Calu3 (cell line): ENCODE measurements around the gene VCL. TPM values are rescaled to one million over a fixed set of nuclear protein-coding genes. Genes with fewer than 3 reads are reported as not detected.
"Not testable (repeated sequence)": the region's sequence is repeated elsewhere in the genome, so short reads cannot be mapped to it uniquely, and the experiment has no call there.

ENCODE experiments used
- BruUV-seq: library from RNA; stranded (reverse); fragments of 400-500 nt; replicated peaks from 2 replicates; lab custom pipeline; 2021; lab: Mats Ljungman, UMichigan
- CTCF ChIA-PET: fragments of 300-600 bp; sonication (Branson Sonifier 250); formaldehyde crosslinking; loops from one replicate; lab custom pipeline; 2022; ENCODE audit warnings: antibody characterized with exemption; lab: Charles Lee
- DNase-seq: peaks from one replicate; pipeline ENCODE4 v3.0.0; 2022
- H3K27ac Mint-ChIP-seq: one replicate; pipeline ENCODE4 v1.8.0; 2022; ENCODE audit warnings: mixed read lengths; ENCODE audit not compliant: unreplicated experiment
- H3K27me3 Mint-ChIP-seq: one replicate; pipeline ENCODE4 v1.8.0; 2022; ENCODE audit warnings: mixed read lengths; ENCODE audit not compliant: unreplicated experiment
- H3K36me3 Mint-ChIP-seq: one replicate; pipeline ENCODE4 v1.8.0; 2022; ENCODE audit warnings: mild to moderate bottlenecking, moderate library complexity, mixed read lengths; ENCODE audit not compliant: insufficient read depth, unreplicated experiment
- H3K4me1 Mint-ChIP-seq: one replicate; pipeline ENCODE4 v1.8.0; 2022; ENCODE audit warnings: mild to moderate bottlenecking, low read depth, mixed read lengths; ENCODE audit not compliant: unreplicated experiment
- H3K4me3 Mint-ChIP-seq: one replicate; pipeline ENCODE4 v1.8.0; 2022; ENCODE audit warnings: mild to moderate bottlenecking, low read depth, moderate library complexity, mixed read lengths; ENCODE audit not compliant: unreplicated experiment
- H3K9me3 Mint-ChIP-seq: one replicate; pipeline ENCODE4 v1.8.0; 2022; ENCODE audit warnings: low read depth, mixed read lengths; ENCODE audit not compliant: unreplicated experiment
- CTCF ChIP-seq: fragments of 200-600 bp; IDR thresholded peaks from one replicate; pipeline ENCODE4 v1.8.0; 2022; ENCODE audit warnings: antibody characterized with exemption; ENCODE audit not compliant: unreplicated experiment
- intact Hi-C: fragments of 100-400 bp; cut with micrococcal nuclease; formaldehyde crosslinking; loops from one replicate; pipeline ENCODE4 v1.10.0; 2022; ENCODE audit not compliant: unreplicated experiment
- total RNA-seq: library from RNA; stranded (reverse); gene quantifications from 2 replicates; pipeline ENCODE4 v1.2.3, GENCODE V29; 2022

VCL gene
- total RNA-seq, 1 experiment from 2014 or later = 237 TPM

- no peaks in the 10 kb centered on the region for H3K9me3 Mint-ChIP-seq
- H3K36me3 Mint-ChIP-seq = peaks cover 61% of the 10 kb centered on the region
- BruUV-seq = TSS peak; percentile 94
- peak; percentile 18 for DNase-seq
- intact Hi-C loops = loop anchor here (2.0 kb wide), 2 partner anchors 14 to 42 kb away; no protein-coding TSS in a partner anchor
- peak overlapping the region; percentile 97 for H3K4me3 Mint-ChIP-seq
- no peaks in the 10 kb centered on the region for H3K27me3 Mint-ChIP-seq
- peak overlapping the region; percentile 98 for H3K27ac Mint-ChIP-seq
- CTCF ChIA-PET = interaction anchor here (1.0 to 3.7 kb wide), 9 partner anchors 30 to 119 kb away, joined by 3 to 16 read pairs (median 4); no protein-coding TSS in a partner anchor
- TF ChIP-seq CTCF = no peak
- peaks cover 49% of the 10 kb centered on the region for H3K4me1 Mint-ChIP-seq
Measured at GRCh38 chr10:73998623-73998928, 660 bp downstream of the VCL start.

- H3K27ac Mint-ChIP-seq = peak overlapping the region; percentile 98
- peak; percentile 80 for DNase-seq
- H3K9me3 Mint-ChIP-seq = no peaks in the 10 kb centered on the region
- peaks cover 62% of the 10 kb centered on the region for H3K36me3 Mint-ChIP-seq
- H3K4me3 Mint-ChIP-seq = peak overlapping the region; percentile 97
- no peaks in the 10 kb centered on the region for H3K27me3 Mint-ChIP-seq
- no peak for TF ChIP-seq CTCF
- CTCF ChIA-PET = interaction anchor here (0.7 to 3.7 kb wide), 13 partner anchors 10 to 119 kb away, joined by 3 to 16 read pairs (median 4); no protein-coding TSS in a partner anchor
- no TSS peak for BruUV-seq
- H3K4me1 Mint-ChIP-seq = peaks cover 50% of the 10 kb centered on the region
- intact Hi-C loops = loop anchor here (2.0 kb wide), 2 partner anchors 14 to 42 kb away; no protein-coding TSS in a partner anchor
Measured at GRCh38 chr10:73998929-73999691, 1.2 kb downstream of the VCL start.

GRCh38 chr10:73999703-74000102, 1.8 kb downstream of the VCL start:
- Mint-ChIP-seq H3K27ac (peak overlapping the region; percentile 98), H3K27me3 (no peaks in the 10 kb centered on the region), H3K4me1 (peaks cover 48% of the 10 kb centered on the region), H3K4me3 (peak overlapping the region; percentile 97), H3K36me3 (peaks cover 68% of the 10 kb centered on the region), H3K9me3 (no peaks in the 10 kb centered on the region)
- no peak for TF ChIP-seq CTCF
- BruUV-seq = TSS peak; percentile 33
- CTCF ChIA-PET = interaction anchor here (0.7 to 3.7 kb wide), 13 partner anchors 9 to 114 kb away, joined by 3 to 16 read pairs (median 4); no protein-coding TSS in a partner anchor
- no peak for DNase-seq
- intact Hi-C loops = loop anchor here (2.0 kb wide), 4 partner anchors 13 to 113 kb away; no protein-coding TSS in a partner anchor

GRCh38 chr10:74000244-74000643, 2.3 kb downstream of the VCL start:
- H3K4me3 Mint-ChIP-seq = peak overlapping the region; percentile 97
- BruUV-seq, DNase-seq, H3K9me3 Mint-ChIP-seq, H3K27me3 Mint-ChIP-seq: not testable (repeated sequence)
- peak overlapping the region; percentile 98 for H3K27ac Mint-ChIP-seq
- H3K36me3 Mint-ChIP-seq = peaks cover 71% of the 10 kb centered on the region
- CTCF ChIA-PET = interaction anchor here (0.6 to 3.7 kb wide), 8 partner anchors 8 to 112 kb away, joined by 3 to 16 read pairs (median 4); no protein-coding TSS in a partner anchor
- intact Hi-C loops = loop anchor here (2.0 kb wide), 2 partner anchors 81 to 113 kb away; no protein-coding TSS in a partner anchor
- peaks cover 42% of the 10 kb centered on the region for H3K4me1 Mint-ChIP-seq
